ENCODE measurements around the gene MAP10.

MAP10 gene

DNA sequence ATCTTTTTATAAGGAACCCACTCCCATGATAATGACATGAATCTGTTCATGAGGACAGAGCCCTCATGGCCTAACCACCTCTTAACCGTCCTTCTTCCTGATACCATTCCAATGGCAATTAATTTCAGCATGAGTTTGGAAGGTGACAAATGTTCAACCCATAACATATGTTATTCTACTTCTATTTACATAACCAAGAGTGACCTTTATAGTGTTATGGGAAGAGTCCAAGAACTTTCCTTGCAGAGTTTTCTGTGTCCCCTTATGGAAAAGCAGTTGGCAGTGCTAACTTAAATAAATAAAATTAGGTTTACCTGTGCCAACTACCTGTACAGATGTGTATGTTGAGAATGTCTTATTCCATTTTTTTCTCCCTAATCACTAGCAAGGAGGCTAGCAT is 11.1 kb downstream of the MAP10 start:
- H3K4me3 ChIP-seq (ENCODE audit: low read length) = no peak overlapping the region
- no peak for TF ChIP-seq CTCF (conservative IDR thresholded peaks at IDR 0.05; ENCODE audit: low read depth, low read length)
- no peak for DNase-seq (ENCODE audit: low read depth)

DNA sequence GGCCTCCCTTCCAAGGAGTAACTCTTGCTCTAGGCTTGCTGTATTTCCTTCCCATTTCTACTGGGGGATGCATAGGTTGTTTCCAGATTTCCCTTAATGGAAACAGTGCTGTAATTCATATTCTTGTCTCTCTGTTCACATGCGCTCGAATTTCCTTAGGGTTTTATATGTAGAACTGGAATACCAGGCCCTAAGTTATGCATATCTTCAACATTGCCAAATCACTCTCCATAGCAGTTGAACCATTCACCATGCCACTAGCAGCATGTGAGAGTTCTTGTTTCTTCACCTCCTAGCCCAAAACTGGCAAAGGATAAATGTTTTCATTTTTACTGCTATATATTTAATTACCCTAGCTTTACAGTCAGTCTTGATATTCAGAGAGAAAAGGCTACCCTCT is 12.8 kb downstream of the MAP10 start:
- DNase-seq (ENCODE audit: low read depth) = no peak
- TF ChIP-seq CTCF (conservative IDR thresholded peaks at IDR 0.05; ENCODE audit: low read depth, low read length) = no peak
- H3K4me3 ChIP-seq (ENCODE audit: low read length) = no peak overlapping the region

DNA sequence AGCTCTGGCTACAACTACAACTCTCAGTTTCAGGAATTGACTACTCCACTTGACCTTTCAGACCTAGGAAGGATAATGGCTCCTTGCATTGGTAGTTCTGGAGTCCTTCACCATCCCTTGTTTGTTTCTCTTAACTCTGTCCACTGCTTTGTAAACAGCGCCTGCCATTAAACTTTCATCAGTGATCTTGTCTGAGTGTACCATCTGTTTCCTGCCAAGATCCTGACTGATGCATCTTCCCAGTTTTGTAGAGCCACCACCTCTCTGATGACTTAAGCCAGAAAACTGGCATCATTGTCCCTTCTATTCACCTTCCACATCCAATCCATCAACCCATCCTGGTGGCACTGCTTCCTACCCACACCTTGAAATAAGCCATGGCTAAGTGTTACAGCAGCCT is 15.2 kb downstream of the MAP10 start:
- TF ChIP-seq CTCF (conservative IDR thresholded peaks at IDR 0.05; ENCODE audit: low read depth, low read length) = no peak
- DNase-seq (ENCODE audit: low read depth) = no peak

GRCh38 chr1:232822530-232822929 is 17.3 kb downstream of the MAP10 start:
- no peak for DNase-seq (ENCODE audit: low read depth)
- no peak for TF ChIP-seq CTCF (conservative IDR thresholded peaks at IDR 0.05; ENCODE audit: low read depth, low read length)
- no peak overlapping the region for H3K4me3 ChIP-seq (ENCODE audit: low read length)

More for the DNA sequence above, 15.2 kb downstream of the MAP10 start:
- no peak overlapping the region for H3K4me3 ChIP-seq (ENCODE audit: low read length)

GRCh38 chr1:232826318-232826717 is 21.1 kb downstream of the MAP10 start:
- no peak for DNase-seq (ENCODE audit: low read depth)
- H3K4me3 ChIP-seq (ENCODE audit: low read length) = no peak overlapping the region
- no peak for TF ChIP-seq CTCF (conservative IDR thresholded peaks at IDR 0.05; ENCODE audit: low read depth, low read length)

DNA sequence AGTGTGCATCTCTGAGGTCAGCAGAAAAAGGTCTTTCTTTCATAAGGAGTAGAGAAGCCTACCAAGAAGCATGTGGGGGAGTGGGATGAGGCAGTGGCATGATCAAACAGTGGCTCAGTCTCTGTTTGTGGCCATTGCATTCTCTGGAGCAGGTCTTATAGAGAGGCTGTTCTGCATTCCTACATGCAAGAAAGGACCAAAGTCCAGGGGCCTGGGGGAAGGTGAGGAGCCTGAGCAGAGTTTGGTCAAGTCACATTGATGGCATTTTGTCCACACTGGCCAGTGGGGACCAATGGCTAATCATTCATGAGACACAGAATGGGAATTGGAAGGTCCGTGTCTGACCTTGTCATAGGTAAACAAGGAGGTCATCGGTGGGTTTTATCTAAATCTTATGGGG is 25.4 kb downstream of the MAP10 start:
- no peak for TF ChIP-seq CTCF (conservative IDR thresholded peaks at IDR 0.05; ENCODE audit: low read depth, low read length)
- H3K4me3 ChIP-seq (ENCODE audit: low read length) = no peak overlapping the region
- no peak for DNase-seq (ENCODE audit: low read depth)

GRCh38 chr1:232831895-232832294 is 26.7 kb downstream of the MAP10 start:
- no peak overlapping the region for H3K4me3 ChIP-seq (ENCODE audit: low read length)
- no peak for DNase-seq (ENCODE audit: low read depth)
- TF ChIP-seq CTCF (conservative IDR thresholded peaks at IDR 0.05; ENCODE audit: low read depth, low read length) = no peak
